ENCODE data around the gene GON4L.
"Not testable (repeated sequence)": the region's sequence is repeated elsewhere in the genome, so short reads cannot be mapped to it uniquely, and the experiment has no call there.

GON4L gene, protein sequence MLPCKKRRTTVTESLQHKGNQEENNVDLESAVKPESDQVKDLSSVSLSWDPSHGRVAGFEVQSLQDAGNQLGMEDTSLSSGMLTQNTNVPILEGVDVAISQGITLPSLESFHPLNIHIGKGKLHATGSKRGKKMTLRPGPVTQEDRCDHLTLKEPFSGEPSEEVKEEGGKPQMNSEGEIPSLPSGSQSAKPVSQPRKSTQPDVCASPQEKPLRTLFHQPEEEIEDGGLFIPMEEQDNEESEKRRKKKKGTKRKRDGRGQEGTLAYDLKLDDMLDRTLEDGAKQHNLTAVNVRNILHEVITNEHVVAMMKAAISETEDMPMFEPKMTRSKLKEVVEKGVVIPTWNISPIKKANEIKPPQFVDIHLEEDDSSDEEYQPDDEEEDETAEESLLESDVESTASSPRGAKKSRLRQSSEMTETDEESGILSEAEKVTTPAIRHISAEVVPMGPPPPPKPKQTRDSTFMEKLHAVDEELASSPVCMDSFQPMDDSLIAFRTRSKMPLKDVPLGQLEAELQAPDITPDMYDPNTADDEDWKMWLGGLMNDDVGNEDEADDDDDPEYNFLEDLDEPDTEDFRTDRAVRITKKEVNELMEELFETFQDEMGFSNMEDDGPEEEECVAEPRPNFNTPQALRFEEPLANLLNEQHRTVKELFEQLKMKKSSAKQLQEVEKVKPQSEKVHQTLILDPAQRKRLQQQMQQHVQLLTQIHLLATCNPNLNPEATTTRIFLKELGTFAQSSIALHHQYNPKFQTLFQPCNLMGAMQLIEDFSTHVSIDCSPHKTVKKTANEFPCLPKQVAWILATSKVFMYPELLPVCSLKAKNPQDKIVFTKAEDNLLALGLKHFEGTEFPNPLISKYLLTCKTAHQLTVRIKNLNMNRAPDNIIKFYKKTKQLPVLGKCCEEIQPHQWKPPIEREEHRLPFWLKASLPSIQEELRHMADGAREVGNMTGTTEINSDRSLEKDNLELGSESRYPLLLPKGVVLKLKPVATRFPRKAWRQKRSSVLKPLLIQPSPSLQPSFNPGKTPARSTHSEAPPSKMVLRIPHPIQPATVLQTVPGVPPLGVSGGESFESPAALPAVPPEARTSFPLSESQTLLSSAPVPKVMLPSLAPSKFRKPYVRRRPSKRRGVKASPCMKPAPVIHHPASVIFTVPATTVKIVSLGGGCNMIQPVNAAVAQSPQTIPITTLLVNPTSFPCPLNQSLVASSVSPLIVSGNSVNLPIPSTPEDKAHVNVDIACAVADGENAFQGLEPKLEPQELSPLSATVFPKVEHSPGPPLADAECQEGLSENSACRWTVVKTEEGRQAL (N-terminal part only)

DNA sequence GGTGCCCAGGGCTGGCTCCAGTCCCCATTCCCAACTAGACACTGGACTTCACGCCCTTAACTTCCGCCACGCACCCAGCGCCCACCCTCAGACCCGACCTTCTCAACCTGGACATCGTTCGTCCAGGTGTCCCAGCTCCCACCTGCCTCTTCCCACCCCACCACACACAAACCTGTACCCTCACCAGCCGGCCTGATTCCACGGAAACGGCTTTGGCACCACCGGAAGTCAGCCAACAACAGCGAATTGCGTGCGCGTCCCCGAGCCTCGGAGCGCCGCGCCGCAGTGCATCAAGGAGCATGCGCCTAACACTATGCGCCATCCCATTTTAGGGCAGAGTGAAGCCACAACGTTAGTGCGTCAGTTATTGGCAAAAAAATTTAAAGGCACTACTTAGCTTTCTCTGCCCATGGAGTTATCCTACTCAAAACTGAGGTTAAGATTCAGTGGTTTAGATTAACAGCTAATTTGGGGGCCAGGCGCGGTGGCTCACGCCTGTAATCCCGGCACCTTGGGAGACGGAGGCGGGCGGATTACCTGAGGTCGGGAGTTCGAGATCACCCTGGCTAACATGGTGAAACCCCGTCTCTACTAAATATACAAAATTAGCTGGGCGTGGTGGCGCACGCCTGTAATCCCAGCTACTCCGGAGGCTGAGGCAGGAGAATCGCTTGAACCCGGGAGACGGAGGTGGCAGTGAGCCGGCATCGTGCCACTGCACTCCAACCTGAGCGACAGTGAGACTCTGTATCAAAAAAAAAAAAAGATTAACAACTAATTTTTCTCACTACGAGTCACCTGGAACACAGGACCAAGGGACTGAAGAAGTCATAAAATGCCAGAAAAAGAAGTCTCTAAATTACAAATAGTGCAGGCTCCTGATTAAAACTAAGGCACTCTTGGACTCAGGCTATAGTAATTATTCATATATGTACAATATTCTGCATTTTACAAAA, at the start of gene GON4L:
Gene GON4L (minus strand): TSS at position 240 of the 956 bp plus-strand sequence. CDS start 3,434 bp downstream, outside the sequence.
- WGBS (ENCODE audit: insufficient coverage, insufficient read length), result no CpG with 5 or more reads among the region's 46 CpGs
- peaks cover 5% of the 10 kb centered on the region; the same call in 1 of the 2 replicates for H3K36me3 ChIP-seq (ENCODE audit: control insufficient read depth, insufficient read depth, low read length)
- H3K4me3 ChIP-seq (ENCODE audit: low read length), result peak within 1 kb of the TSS; percentile 77
- H3K27ac ChIP-seq (ENCODE audit: low read length), result no peak within 1 kb of the TSS
- no peaks in the 10 kb centered on the region for H3K4me1 ChIP-seq (ENCODE audit: control insufficient read depth, insufficient read depth, low read length)
- H3K9me3 ChIP-seq (ENCODE audit: control insufficient read depth, insufficient read depth, low read length), result no peaks in the 10 kb centered on the region
- no peaks in the 10 kb centered on the region for H3K27me3 ChIP-seq (ENCODE audit: control insufficient read depth, insufficient read depth, low read length)
- peak; percentile 80 for DNase-seq (ENCODE audit: low read depth, low spot score)

DNA sequence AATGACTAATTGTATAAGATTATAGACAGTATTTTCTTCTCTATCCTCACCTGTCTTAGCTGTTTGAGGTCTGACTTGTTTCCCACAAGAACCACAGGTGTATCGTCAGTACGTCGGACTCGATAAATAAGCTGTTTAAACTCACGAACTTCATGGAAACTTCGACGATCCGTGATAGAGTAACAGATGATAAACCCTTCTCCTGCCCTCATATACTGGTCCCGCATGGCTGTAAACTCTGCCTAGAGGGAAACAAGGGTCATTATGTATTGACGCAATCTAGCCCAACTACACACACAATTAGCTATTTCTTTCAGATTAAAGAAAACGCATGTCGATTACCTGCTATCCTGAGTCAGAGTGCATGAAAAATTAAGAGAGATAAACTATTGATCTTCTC, 47.2 kb upstream of the GON4L start:
- H3K9me3 ChIP-seq (ENCODE audit: control insufficient read depth, insufficient read depth, low read length), result no peaks in the 10 kb centered on the region

DNA sequence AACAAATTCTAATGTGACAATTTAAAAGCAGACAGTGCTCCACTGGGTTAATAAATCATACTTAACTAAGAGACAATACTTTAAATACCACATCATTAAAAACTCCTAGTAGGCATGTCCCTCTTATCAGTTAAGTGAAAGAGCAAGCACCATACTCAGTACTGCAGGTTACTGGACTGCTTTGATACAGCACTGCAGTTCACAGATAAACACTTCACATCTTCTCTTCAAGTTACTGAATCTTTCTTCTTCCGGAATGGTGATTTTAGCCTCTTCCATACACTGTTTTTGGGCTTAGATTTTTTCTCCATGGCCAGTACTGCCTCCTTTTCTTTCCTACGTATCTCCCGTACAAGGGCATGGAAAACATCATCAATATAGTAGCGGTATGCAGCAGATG, 43.1 kb upstream of the GON4L start:
- DNase-seq (ENCODE audit: low read depth, low spot score), result no peak
- WGBS (ENCODE audit: insufficient coverage, insufficient read length), result no CpG with 5 or more reads among the region's 4 CpGs
- H3K4me3 ChIP-seq (ENCODE audit: low read length), result no peak overlapping the region
- peaks cover 26% of the 10 kb centered on the region; the same call in 1 of the 2 replicates for H3K36me3 ChIP-seq (ENCODE audit: control insufficient read depth, insufficient read depth, low read length)
- no peaks in the 10 kb centered on the region for H3K9me3 ChIP-seq (ENCODE audit: control insufficient read depth, insufficient read depth, low read length)
- H3K27ac ChIP-seq (ENCODE audit: low read length), result no peak overlapping the region
- H3K27me3 ChIP-seq (ENCODE audit: control insufficient read depth, insufficient read depth, low read length), result no peaks in the 10 kb centered on the region
- no peaks in the 10 kb centered on the region for H3K4me1 ChIP-seq (ENCODE audit: control insufficient read depth, insufficient read depth, low read length)

More for the DNA sequence above, 47.2 kb upstream of the GON4L start:
- no peaks in the 10 kb centered on the region for H3K27me3 ChIP-seq (ENCODE audit: control insufficient read depth, insufficient read depth, low read length)
- no peak for DNase-seq (ENCODE audit: low read depth, low spot score)
- H3K27ac ChIP-seq (ENCODE audit: low read length), result no peak overlapping the region
- WGBS (ENCODE audit: insufficient coverage, insufficient read length), result no CpG with 5 or more reads among the region's 12 CpGs
- peaks cover 27% of the 10 kb centered on the region; the same call in 1 of the 2 replicates for H3K36me3 ChIP-seq (ENCODE audit: control insufficient read depth, insufficient read depth, low read length)
- no peak overlapping the region for H3K4me3 ChIP-seq (ENCODE audit: low read length)
- H3K4me1 ChIP-seq (ENCODE audit: control insufficient read depth, insufficient read depth, low read length), result no peaks in the 10 kb centered on the region

DNA sequence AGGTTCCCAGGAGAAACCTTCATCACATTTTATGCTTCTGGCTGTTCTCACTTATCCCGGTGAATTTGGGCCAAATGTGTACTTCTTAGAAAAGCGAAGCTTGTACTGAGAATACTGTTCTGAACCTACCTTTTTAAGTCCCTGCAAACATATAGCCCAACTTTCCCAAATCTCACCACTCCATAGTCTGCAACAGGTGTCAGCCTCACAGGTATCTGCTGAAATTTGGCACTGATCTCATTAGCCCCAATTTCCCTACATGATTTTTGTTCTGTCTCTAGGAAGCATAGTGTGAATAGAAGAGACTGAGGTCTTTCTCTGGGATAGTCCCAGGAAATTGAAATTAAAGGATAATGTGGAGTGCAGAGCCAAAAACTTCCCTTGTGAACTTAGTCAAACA, 42.7 kb upstream of the GON4L start:
- Histone ChIP-seq H3K27ac (ENCODE audit: low read length) (no peak overlapping the region), H3K36me3 (ENCODE audit: control insufficient read depth, insufficient read depth, low read length) (peaks cover 26% of the 10 kb centered on the region; the same call in 1 of the 2 replicates)
- WGBS (ENCODE audit: insufficient coverage, insufficient read length), result no CpG with 5 or more reads among the region's 2 CpGs

DNA sequence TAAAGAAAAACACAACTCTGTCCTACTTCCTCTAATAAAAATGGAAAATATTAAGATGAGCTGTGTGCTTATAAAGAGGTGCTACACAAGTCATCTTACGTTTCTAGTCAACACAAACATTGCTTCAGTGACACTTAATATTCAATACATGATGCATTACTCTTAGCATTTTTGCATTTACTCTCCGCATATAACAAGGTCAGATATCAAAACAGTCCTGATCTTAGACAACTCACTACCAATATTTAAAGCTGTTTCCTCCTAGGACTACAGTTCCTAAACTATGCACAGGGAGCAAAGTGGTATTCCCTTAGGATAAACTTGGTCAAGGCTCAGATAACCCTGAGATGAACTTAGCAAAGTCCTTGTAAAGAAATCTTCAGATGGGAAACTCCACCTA, 41.9 kb upstream of the GON4L start:
- no peak overlapping the region for H3K27ac ChIP-seq (ENCODE audit: low read length)
- H3K4me1 ChIP-seq (ENCODE audit: control insufficient read depth, insufficient read depth, low read length), result no peaks in the 10 kb centered on the region
- H3K4me3 ChIP-seq (ENCODE audit: low read length), result no peak overlapping the region
- H3K27me3 ChIP-seq (ENCODE audit: control insufficient read depth, insufficient read depth, low read length), result no peaks in the 10 kb centered on the region
- peaks cover 21% of the 10 kb centered on the region; the same call in 1 of the 2 replicates for H3K36me3 ChIP-seq (ENCODE audit: control insufficient read depth, insufficient read depth, low read length)
- no CpG with 5 or more reads among the region's 2 CpGs for WGBS (ENCODE audit: insufficient coverage, insufficient read length)
- H3K9me3 ChIP-seq (ENCODE audit: control insufficient read depth, insufficient read depth, low read length), result no peaks in the 10 kb centered on the region
- no peak for DNase-seq (ENCODE audit: low read depth, low spot score)

More for the DNA sequence above, 42.7 kb upstream of the GON4L start:
- Histone ChIP-seq H3K4me1 (ENCODE audit: control insufficient read depth, insufficient read depth, low read length) (no peaks in the 10 kb centered on the region), H3K27me3 (ENCODE audit: control insufficient read depth, insufficient read depth, low read length) (no peaks in the 10 kb centered on the region), H3K4me3 (ENCODE audit: low read length) (no peak overlapping the region), H3K9me3 (ENCODE audit: control insufficient read depth, insufficient read depth, low read length) (no peaks in the 10 kb centered on the region)
- no peak for DNase-seq (ENCODE audit: low read depth, low spot score)

DNA sequence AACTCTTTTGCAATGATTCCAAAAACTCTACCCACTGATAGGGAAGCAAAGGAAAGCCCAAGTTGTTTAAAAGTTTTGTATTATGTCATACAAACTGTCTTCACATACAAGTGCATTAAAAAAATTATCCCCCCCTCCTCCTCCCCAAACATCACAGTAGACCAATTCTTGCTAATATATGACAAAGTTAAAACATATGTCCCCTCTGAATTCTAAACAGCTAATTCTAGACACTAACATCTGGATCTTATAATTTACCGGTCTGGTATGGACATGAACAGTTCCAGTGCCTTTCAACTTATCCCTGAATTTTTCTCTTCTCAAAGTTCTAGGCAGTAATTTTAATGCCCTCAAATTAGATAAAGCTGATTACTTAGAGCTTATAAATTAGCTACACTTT, 40.7 kb upstream of the GON4L start:
- Histone ChIP-seq H3K4me1 (ENCODE audit: control insufficient read depth, insufficient read depth, low read length) (no peaks in the 10 kb centered on the region), H3K27me3 (ENCODE audit: control insufficient read depth, insufficient read depth, low read length) (no peaks in the 10 kb centered on the region), H3K4me3 (ENCODE audit: low read length) (no peak overlapping the region), H3K36me3 (ENCODE audit: control insufficient read depth, insufficient read depth, low read length) (peaks cover 17% of the 10 kb centered on the region; the same call in 1 of the 2 replicates), H3K9me3 (ENCODE audit: control insufficient read depth, insufficient read depth, low read length) (no peaks in the 10 kb centered on the region), H3K27ac (ENCODE audit: low read length) (no peak overlapping the region)
- WGBS (ENCODE audit: insufficient coverage, insufficient read length), result no CpG with 5 or more reads among the region's 1 CpG
- DNase-seq (ENCODE audit: low read depth, low spot score), result no peak

DNA sequence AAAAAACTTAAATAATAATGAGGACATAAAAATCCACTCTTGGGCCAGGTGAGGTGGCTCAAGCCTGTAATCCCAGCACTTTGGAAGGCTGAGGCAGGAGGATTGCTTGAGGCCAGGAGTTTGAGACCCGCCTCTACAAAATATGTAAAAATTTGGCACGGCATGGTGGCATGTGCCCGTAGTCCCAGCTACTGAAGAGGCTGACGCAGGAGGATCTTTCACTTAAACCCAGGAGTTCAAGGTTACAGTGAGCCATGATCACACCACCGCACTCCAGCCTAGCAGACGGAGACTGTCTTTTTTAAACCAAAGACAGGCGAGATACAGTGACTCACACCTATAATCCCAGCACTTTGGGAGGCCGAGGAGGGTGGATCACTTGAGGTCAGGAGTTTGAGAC, 39.5 kb upstream of the GON4L start:
- no CpG with 5 or more reads among the region's 8 CpGs for WGBS (ENCODE audit: insufficient coverage, insufficient read length)
- DNase-seq (ENCODE audit: low read depth, low spot score); H3K4me3 ChIP-seq (ENCODE audit: low read length); H3K9me3 ChIP-seq (ENCODE audit: control insufficient read depth, insufficient read depth, low read length); H3K27me3 ChIP-seq (ENCODE audit: control insufficient read depth, insufficient read depth, low read length); H3K27ac ChIP-seq (ENCODE audit: low read length); H3K4me1 ChIP-seq (ENCODE audit: control insufficient read depth, insufficient read depth, low read length): not testable (repeated sequence)
- peaks cover 16% of the 10 kb centered on the region; the same call in 1 of the 2 replicates for H3K36me3 ChIP-seq (ENCODE audit: control insufficient read depth, insufficient read depth, low read length)

DNA sequence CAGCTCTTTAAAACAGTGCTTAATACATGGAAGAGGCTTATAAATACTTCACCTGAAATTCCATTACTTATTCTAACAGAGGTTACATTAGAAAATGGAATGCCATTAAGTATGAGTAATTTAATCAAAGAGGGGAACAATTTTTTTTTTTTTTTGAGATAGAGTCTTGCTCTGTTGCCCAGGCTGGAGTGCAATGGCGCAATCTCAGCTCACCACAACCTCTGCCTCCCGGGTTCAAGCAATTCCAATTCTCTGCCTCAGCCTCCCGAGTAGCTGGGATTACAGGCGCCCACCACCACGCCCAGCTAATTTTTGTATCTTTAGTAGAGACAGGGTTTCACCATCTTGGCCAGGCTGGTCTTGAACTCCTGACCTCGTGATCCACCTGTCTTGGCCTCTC, 38.6 kb upstream of the GON4L start:
- not testable (repeated sequence) for H3K4me1 ChIP-seq (ENCODE audit: control insufficient read depth, insufficient read depth, low read length); DNase-seq (ENCODE audit: low read depth, low spot score); H3K27me3 ChIP-seq (ENCODE audit: control insufficient read depth, insufficient read depth, low read length); H3K27ac ChIP-seq (ENCODE audit: low read length); H3K4me3 ChIP-seq (ENCODE audit: low read length); H3K9me3 ChIP-seq (ENCODE audit: control insufficient read depth, insufficient read depth, low read length)
- no CpG with 5 or more reads among the region's 6 CpGs for WGBS (ENCODE audit: insufficient coverage, insufficient read length)
- peaks cover 11% of the 10 kb centered on the region; the same call in 1 of the 2 replicates for H3K36me3 ChIP-seq (ENCODE audit: control insufficient read depth, insufficient read depth, low read length)

DNA sequence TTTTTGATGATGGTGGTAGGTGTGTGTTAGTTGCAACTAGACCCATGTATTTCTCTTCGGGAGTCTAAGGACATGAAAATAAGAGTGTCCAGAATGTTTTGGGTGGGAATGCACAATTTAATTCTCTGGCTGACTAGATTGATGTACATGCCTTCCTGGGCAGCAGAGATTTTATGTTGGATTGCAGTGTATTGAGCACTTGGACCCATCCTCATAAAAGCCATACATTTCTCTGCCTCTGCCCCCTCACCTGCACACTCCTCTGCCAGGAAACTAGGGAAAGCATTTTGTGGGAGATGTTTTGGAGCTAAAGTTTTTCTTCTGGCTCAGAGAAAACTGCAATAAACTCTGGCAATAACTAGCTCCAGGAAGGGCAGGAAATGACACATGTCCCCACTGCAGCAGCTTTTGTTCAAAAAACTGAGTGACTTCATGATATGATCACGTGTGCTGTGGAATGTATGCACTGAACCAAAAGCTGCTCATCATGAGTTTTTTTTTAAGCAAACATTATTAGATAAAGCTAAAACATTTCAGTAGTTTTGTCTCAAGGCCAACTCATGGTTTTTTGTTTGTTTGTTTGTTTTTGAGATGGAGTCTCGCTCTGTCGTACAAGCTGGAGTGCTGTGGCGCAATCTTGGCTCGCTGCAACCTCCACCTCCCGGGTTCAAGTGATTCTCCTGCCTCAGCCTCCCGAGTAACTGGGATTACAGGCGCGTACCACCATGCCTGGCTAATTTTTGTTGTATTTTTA, 36.6 kb upstream of the GON4L start:
- no peak overlapping the region for H3K27ac ChIP-seq (ENCODE audit: low read length)
- H3K27me3 ChIP-seq (ENCODE audit: control insufficient read depth, insufficient read depth, low read length), result no peaks in the 10 kb centered on the region
- DNase-seq (ENCODE audit: low read depth, low spot score), result no peak
- no peaks in the 10 kb centered on the region for H3K4me1 ChIP-seq (ENCODE audit: control insufficient read depth, insufficient read depth, low read length)
- no peak overlapping the region for H3K4me3 ChIP-seq (ENCODE audit: low read length)
- WGBS (ENCODE audit: insufficient coverage, insufficient read length), result no CpG with 5 or more reads among the region's 10 CpGs
- H3K9me3 ChIP-seq (ENCODE audit: control insufficient read depth, insufficient read depth, low read length), result no peaks in the 10 kb centered on the region
- no peaks in the 10 kb centered on the region for H3K36me3 ChIP-seq (ENCODE audit: control insufficient read depth, insufficient read depth, low read length)

All from iPS DF 6.9 (cell line).